IPS-NIHi7 (cell line): ENCODE results near the gene ZDHHC14.
A peak's percentile ranks its signal among the peaks of the same experiment; 100 is the strongest.

Source experiments
- DNase-seq: peaks from one replicate; pipeline ENCODE4 v3.0.0; 2012; ENCODE audit warnings: mixed read lengths; ENCODE audit errors: extremely low spot score

The ZDHHC14 gene

GRCh38 chr6:157516319-157517026 lies 135.5 kb downstream of the ZDHHC14 start:
- DNase-seq, result no peak

- no peak for DNase-seq
These were observed 136.8 kb downstream of the ZDHHC14 start for GRCh38 chr6:157517601-157518359.

DNA sequence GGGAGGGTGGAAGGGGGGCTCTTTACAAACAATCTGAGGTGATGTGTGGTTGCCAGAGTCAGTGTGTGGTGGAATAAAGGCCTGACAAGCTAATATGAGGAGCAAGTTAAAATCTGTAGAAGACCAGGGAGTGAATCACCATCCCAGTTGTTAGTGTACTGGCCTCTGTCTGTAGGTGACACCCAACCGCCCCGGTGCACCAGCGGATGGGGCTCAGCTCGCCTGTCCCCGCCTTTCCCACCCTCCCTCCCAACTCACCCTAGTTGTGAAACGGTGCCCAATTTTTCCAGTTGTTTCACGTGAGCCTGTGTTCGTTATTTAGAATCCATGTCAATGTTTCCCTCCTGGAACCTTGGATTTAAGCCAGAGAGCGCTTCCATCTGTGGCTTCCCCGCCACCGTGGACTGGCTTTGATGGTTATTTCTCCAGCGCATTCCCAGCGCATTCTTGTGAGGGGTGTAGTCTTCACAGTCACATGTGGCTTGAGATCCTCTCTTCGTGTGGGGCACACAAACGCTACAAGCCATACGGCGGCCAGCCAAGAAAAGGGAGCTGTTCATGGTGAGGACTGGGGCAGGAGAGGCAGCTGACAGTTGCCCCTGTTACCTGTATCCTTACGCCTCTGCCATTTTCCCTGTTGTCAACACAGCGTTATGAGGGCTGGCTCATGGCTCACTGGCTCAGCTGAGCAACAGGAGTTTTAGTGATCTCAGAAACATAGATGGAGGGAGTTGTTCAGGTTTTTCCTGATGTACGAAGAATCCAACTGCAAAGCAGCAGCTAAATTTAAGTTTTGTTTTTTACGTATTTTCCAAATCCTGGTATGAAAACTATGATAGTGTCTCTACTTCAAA lies 137.6 kb downstream of the ZDHHC14 start:
- DNase-seq, result no peak

- no peak for DNase-seq
These were observed 138.5 kb downstream of the ZDHHC14 start for GRCh38 chr6:157519255-157520116.

- DNase-seq, result no peak
These were observed 139.1 kb downstream of the ZDHHC14 start for GRCh38 chr6:157520117-157520406.

GRCh38 chr6:157520596-157521361 lies 139.8 kb downstream of the ZDHHC14 start:
- no peak for DNase-seq

DNA sequence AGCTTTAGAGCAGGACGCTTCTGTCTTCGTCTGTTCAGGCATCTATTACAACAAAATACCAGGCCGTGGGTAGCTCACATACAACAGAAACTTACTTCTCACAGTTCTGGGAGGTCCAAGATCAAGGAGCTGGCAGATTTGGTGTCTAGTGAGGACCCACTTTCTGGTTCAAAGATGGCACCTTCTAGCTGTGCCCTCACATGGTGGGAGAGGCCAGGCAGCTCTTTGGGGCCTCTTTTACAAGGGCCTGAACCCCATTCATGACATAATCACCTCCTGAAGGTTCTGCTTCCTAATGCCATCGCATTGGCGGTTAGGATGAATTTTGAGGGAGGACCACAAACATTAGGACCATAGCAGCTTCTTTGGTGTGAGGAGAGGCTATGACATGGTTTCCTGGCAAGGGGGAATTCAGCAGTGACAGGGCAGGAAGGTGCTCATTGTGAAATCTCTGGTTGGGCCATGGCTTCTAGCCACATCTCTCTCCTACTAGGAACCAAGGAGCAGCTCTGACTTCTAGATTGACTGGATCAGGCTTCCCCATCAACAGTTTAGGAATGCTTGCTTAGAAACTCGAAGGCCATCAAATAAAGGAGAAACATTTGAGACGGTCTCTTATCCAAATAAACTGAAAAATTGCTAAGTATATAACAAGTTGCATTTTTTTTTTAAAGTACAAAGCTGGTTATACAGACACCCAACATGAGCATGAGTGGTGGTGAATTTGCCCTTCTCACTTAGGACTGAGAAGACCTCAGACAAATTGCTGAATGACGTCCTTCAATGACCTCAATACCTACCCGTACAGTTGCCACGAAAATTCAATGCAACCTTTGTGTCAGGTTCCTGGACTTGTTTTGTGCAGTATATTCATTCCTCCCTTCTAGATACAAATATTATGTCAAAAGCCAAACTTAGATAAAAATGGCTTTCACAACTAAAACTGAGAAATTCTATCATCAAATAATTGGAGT lies 140.7 kb downstream of the ZDHHC14 start:
- no peak for DNase-seq

DNA sequence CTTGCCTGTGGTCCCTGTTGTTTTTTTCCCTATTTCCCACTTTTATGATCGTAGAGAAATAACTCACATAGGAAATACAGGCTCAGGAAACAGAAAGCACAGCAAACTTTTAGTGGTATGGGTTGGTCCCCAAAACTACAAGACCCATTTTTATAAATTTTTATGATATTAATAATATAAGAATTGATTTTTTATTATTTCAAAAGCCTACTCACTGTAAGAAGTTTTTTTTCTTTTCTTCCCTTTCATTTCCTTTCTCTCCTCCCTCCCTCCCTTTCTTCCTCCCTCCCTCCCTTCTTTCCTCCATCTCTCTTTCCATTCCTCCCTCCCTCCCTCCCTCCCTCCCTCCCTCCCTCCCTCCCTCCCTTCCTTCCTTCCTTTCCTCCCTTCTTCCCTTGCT lies 141.5 kb downstream of the ZDHHC14 start:
- DNase-seq, result no peak

- no peak for DNase-seq
These were observed 143.7 kb downstream of the ZDHHC14 start for GRCh38 chr6:157524735-157525134.

- DNase-seq, result no peak
These were observed 144.4 kb downstream of the ZDHHC14 start for GRCh38 chr6:157525292-157525889.

DNA sequence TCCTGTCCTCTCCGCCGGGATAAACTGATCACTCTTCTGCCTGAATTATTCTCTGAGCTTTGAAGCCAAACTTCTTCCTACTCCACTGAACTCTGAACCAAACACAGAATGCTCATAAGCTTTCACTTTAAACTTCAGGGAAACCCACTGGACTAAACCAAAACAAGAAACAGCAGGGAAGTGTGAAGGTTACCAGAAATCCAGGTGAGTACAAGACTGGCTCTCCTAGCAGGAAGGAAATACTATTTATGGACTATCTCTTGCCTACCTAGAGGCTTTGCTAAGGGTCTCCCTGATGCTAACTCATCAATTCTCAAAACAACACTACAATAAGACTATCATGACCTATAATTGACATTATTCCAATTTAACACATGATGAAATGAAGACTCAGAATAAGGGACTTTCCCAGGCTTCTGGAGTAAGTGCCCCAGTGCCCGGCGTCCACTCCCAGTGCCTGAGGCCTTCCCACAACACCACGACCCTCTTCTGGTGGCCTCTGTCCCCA lies 145.0 kb downstream of the ZDHHC14 start:
- DNase-seq, result no peak

- no peak for DNase-seq
These were observed 146.5 kb downstream of the ZDHHC14 start for GRCh38 chr6:157527471-157527907.

GRCh38 chr6:157528931-157529653 lies 148.1 kb downstream of the ZDHHC14 start:
- DNase-seq, result no peak

- DNase-seq, result no peak
These were observed 148.7 kb downstream of the ZDHHC14 start for GRCh38 chr6:157529654-157530039.

DNA sequence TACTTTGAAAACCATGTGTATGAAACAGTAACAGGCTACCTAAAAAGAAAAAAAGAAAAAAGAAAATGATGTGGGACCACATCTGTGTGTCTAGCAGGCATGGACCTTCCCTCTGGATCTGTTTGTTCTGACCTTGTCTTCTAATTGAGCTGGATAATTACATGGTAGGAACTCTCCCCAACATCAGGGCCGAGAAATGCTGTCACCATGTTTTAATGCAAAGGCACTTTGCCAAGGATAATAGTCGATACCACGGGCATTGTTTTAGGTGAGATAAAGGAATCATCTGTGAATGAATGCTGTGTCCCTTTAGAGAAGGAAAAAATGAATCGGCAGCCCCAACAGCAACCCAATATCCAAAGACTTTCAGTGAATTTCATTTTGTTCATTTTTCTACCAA lies 149.1 kb downstream of the ZDHHC14 start:
- no peak for DNase-seq

DNA sequence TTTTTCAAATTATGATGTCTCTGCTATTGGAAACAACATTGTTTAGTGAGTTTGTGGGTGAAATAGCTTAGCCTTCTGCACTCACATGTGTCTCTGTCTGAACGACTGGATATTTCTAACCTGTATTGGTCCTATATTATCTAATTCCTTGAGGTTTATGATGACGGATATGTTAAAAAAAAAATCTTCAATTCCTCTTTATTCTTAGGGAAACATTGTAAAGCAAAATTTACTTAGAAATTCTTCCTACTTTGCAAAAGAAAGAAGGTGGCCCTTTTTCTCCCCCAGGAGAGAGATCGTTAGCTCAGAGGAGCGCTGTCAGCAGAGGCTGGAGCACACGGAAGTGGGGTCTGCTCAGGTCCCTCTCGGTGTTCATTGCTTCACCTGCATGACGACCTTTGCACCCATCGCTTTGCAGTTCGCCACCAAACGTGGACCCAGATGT lies 149.8 kb downstream of the ZDHHC14 start:
- DNase-seq, result no peak

GRCh38 chr6:157531169-157531985 lies 150.4 kb downstream of the ZDHHC14 start:
- peak; percentile 61 for DNase-seq
